ENCODE results near the gene AKAIN1. TPM values are rescaled to one million over a fixed set of nuclear protein-coding genes. Genes with fewer than 3 reads are reported as not detected.

Gene AKAIN1, protein sequence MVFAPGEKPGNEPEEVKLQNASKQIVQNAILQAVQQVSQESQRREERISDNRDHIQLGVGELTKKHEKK
- under 1 TPM in 1 of 4 donors, not detected in 3; 0.34 TPM for polyA plus RNA-seq (ENCODE audit: insufficient read length in 4 of 4)

GRCh38 chr18:5197032-5197434 is at the start of gene AKAIN1:
AKAIN1 (minus strand) TSS chr18:5197257; CDS start chr18:5197053, 204 bp downstream.
- DNase-seq (ENCODE audit: low read depth in 4 of 4, low spot score in 3 of 4) = peak; percentile 17 to 58 (median 38)

- no peak for DNase-seq (ENCODE audit: low read depth in 4 of 4, low spot score in 3 of 4)
Measured at GRCh38 chr18:5244941-5245340, 47.9 kb upstream of the AKAIN1 start.

GRCh38 chr18:5239447-5239846 is 42.4 kb upstream of the AKAIN1 start:
- no peak for DNase-seq (ENCODE audit: low read depth in 4 of 4, low spot score in 3 of 4)

DNA sequence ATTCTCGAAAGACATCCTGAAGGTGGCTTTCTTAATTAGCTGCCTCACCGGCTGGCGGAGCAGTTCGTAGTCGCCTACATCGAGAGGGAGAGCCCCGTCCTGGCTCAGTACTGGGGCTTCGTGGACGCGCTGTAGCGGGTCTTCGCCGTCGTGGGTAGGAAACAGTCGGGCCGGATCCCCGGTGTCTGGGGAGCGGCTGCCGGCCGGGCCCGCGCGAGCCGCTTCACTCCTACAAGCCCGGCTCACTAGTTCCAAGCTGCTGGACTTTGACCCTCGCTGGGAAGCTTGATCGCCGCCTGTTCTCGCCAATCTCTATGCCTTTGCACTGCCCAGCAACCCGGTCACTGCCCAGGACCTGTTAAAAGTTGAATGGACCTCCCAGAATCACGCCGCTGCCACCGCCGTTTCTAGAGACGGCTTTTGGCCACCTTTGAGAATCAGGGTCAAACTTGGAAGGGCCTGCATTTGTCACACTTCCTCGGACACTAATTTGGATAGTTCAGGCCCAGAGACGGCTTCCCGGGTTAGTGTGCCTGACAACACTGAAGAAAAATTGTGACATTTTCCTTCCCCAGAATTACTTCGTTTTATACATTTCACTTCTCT is 41.4 kb upstream of the AKAIN1 start:
- peak in 3 of 4 donors; percentile 28 to 55 (median 29) for DNase-seq (ENCODE audit: low read depth in 4 of 4, low spot score in 3 of 4)

DNA sequence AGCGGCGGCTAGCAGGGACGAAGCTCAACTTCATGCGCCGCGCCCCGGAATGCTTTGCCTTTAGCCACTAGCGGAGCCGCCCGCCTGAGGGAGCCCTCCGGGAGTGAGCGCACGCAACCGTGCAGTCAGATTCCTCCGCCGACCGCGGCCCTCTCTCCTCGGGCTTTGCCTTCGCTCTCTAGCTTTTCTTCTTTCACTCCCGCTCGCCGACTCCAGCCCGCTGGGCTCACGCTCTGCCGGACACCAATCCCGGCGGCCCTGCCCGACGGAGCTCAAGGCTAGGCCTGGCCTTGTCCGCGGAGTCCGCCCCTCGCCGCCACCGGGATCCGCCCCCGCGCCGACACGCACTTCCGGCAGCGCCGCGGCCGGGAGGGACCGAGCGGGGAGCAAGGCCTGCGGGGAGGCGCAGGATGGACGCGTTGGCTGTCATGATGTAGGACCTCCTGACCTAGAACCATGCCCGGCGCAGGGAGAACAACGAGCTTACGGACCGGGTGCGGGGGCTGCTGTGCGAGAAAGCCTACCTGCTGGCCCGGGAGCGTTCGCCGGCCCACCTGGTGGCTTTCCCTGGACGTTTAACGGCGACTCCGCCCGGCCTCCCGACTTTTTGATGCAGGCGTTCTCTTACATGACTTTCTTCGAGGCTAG is 40.8 kb upstream of the AKAIN1 start:
- DNase-seq (ENCODE audit: low read depth in 4 of 4, low spot score in 3 of 4) = peak; percentile 82 to 83 (median 83)

DNA sequence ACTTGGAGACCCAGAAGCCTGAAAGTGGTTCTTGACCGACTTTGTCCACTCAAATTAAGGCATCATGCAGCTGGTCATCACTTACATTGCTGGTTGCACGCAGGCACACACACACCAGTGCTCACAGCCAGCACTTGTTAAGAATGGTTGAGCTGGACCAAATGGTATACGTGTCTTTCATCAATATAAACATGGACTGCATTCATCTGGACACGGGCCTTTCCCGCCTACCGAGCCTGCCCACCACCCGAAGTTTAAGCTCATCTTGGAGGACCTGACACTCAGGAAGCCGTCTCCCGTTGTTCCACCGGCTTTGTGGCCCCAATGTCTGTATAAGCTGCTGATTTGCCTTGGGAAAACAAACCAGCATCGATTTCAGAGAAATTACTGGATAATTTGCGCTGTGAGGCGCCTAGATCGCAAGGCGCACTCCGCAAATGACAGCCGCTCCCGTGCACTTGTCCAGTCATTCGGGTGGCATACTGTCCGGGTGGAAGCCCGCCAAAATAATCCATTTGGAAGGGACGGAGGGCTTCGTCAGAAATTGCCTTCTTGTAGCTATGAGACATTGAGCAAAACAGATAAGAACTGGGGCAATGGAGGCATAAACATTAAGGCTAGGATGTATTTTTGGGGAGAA is 40.1 kb upstream of the AKAIN1 start:
- peak in 2 of 4 donors; percentile 0 to 14 for DNase-seq (ENCODE audit: low read depth in 4 of 4, low spot score in 3 of 4)

DNA sequence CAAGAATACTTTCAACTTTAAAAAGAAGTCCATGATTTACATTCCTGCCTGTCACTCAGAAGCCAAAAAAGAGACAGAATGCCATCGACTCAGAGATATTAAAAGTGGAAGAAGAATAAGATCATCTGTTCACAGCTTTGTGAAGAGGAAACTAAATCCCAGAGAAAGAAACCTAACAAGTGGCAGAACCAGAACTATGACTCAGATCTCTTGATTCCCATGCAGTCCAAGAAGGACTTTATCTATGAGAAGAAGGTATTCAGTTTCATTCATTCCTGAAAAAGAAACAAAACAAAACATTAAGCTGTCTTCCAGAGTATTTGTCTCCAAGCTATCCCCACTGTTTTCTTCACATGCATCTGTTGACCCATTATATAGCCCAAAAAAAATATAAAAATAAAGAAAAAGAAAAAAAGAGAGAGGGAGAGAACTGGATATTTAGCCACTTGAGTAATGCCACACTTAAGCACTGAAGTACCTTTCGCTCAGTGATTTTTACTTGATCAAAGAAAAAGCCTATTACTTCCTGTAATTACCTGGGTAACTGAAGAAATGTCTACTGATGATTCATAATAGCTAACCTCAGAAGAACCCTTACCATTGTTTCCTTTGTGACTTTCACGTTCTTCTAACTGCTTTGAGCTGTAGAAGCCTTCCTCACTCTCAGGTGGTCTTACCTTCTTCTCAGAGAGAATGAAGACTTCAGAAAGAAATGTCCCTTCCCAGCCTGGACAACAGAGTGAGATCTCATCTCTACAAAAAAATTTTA is 17.7 kb upstream of the AKAIN1 start:
- DNase-seq (ENCODE audit: low read depth in 4 of 4, low spot score in 3 of 4) = no peak

GRCh38 chr18:5207471-5208150 is 10.6 kb upstream of the AKAIN1 start:
- DNase-seq (ENCODE audit: low read depth in 4 of 4, low spot score in 3 of 4) = no peak

DNA sequence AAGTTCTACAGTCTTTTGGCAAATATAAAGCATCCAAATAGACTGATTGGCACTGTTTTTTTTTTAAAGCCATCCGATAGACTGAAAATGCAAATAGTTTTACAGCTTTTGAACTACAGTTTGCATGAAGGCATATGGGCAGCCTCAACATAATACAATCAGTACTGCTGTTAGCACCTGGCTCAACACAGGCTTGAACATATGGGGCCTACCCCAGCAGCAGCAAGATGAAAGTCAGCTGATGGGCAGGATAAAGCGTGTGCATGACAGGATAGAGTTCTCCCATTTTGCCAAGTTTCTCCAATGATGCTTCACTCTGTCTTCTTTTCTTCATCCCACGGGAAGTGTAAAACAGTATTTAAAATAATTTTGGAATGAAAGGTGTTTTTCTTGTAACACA is 1.3 kb upstream of the AKAIN1 start:
- DNase-seq (ENCODE audit: low read depth in 4 of 4, low spot score in 3 of 4) = no peak

DNA sequence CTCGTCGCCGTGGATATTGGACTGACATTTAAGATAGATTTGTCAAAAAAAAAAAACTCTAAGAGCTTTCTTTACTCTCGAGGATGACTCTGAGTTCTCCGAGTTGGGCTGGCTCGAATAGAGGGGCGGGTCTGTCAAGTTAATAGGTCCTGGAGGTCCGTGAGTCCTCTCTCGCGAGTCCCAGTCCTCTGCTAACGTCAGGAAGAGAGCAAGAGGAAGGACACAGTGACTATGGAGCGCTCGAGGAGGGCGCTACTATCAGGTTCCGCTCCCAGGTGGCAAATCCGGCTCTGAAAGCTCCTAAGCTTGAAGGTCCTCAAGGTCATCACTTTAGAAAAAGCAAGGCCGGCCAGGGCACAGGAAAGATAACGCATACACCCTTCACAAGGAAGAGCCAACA is 404 bp upstream of the AKAIN1 start:
- DNase-seq (ENCODE audit: low read depth in 4 of 4, low spot score in 3 of 4) = no peak

DNA sequence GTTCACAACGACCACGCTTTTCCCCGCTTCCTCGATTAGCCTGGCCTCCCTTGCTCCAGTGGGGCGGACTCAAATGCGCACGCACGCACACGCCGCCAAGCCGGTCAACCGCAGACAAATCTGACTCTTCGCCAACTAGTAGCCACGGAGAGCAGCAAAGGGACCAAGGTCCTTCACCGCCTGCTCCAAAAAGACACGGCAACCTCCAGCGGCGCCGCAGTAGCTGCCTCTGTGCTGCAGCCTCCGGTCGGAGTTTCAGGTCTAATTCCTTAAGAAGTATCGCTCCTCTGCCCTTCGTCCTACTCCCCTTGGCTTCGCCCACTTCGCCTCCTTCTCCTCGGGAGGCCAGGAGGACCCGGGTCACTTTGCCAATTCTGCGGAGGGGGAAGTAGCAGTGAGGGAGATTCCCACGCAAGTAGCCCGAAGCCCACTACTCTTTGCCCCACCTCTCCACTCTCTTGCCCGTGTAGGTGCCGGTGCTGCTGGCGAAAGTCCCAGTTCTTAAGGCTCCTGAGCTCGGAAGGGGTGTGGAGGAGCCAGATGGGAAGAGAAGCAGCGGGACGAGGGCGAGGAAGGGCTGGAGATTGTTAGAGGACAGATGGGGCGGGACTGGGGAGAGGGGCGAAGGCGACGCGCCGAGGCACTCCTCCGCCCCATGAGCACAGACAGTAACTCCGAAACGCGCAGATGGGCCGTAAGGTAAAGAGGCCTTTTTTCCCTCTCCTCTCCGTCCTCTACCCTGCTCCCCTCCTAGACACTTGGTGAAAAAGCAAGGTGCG is 615 bp downstream of the AKAIN1 start:
- DNase-seq (ENCODE audit: low read depth in 4 of 4, low spot score in 3 of 4) = no peak

- no peak for DNase-seq (ENCODE audit: low read depth in 4 of 4, low spot score in 3 of 4)
Measured at GRCh38 chr18:5195656-5196055, 1.4 kb downstream of the AKAIN1 start.

GRCh38 chr18:5180254-5180653 is 16.8 kb downstream of the AKAIN1 start:
- no peak for DNase-seq (ENCODE audit: low read depth in 4 of 4, low spot score in 3 of 4)

- DNase-seq (ENCODE audit: low read depth in 4 of 4, low spot score in 3 of 4) = no peak
Measured at GRCh38 chr18:5178519-5178918, 18.5 kb downstream of the AKAIN1 start.

- DNase-seq (ENCODE audit: low read depth in 4 of 4, low spot score in 3 of 4) = no peak
Measured at GRCh38 chr18:5175378-5175777, 21.7 kb downstream of the AKAIN1 start.

DNA sequence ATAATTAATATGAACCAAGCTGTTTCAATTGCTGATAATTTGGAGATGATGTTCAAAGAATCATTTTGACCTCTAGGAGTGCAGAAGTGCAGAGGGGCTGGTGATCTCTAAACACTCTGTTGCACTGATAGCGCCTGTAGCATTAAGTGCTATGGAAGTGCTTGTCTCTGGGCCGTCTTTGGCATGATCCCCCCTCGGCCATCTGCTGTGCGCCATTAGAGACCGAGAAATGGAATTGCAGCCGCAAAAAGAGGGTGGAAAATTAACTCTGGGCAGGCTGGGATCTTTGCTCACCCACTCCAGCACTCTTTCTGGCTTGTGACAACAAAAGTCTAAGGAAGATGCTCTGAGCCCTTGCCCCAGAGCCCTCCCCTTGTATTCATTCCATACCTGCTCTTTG is 23.4 kb downstream of the AKAIN1 start:
- no peak for DNase-seq (ENCODE audit: low read depth in 4 of 4, low spot score in 3 of 4)

DNA sequence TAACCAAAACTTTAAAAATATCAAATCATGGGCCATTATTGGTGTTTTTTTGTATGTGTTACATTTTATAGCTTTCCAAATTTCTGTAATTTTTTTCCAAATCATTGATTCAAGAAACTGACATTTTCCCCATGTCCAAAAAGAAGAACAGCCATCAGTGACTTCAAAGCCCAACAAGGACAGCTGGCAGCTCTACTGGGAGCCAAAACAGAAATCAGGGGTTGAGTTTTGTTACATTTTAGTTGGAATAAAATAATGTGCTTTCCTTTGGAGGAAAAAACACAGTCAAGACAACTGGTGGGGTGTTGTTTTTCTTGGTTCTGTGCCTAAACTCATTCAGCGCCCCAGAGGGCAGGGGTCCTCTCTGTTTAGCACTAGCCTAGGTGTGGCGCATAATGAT is 23.8 kb downstream of the AKAIN1 start:
- no peak for DNase-seq (ENCODE audit: low read depth in 4 of 4, low spot score in 3 of 4)

DNA sequence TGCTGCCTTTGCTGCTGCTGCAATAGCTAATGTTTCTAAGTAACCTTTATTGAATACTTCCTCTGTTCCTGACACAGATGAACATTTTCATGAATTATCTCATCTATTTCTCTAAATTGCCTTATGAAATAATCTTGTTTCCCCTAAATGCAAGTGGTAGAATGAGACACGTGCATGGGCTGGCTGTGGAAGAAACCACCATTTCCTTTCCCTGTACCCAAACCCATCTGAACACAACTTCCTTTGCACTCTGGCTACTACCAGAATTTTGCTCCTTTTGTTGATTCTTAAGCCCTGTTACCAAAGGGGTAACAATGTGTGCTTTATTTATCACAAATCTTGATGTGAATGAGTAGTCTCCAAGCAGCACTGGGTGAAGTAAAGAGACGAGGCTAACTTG is 29.2 kb downstream of the AKAIN1 start:
- no peak for DNase-seq (ENCODE audit: low read depth in 4 of 4, low spot score in 3 of 4)

DNA sequence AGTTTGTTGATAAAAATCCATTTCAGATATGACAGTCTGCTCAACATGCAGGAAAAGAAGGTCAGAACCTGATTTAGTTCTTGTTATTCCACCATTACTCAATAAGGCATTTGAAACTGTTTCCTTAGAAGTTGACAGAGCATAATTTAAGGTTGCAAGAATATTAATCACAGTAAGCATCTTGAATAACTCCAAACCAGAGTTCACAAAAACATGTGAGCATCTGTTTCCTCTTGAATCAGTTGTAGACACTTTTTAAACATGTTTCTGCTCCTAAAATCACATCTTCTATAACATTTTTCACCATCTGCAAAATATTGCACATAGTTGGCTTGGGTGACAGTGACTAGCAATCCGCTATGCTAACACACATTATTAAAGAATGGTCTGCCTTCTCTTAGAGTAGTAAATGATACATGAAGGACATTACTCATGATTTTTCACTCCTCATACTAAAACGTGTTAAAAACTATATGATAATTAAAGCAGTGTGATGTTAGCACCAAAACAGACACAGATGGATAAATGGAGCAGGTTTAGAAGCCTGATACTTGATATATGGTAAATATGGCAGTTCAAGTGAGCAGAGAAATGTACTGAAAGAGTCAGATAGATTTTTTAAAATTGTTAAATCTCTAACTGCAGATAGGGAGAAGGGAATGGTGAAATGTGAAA is 30.3 kb downstream of the AKAIN1 start:
- DNase-seq (ENCODE audit: low read depth in 4 of 4, low spot score in 3 of 4) = no peak

Measured in right renal pelvis (tissue), 4 donors.